GM19397 (cell line): ENCODE data around the gene LMLN.
"Not testable (repeated sequence)": the region's sequence is repeated elsewhere in the genome, so short reads cannot be mapped to it uniquely, and the experiment has no call there.

Experiments used
- ATAC-seq: cut with Tn5 transposase; IDR thresholded peaks from one replicate; pipeline ENCODE4 v1.9.1; 2021; ENCODE audit warnings: mild to moderate bottlenecking, moderate library complexity; ENCODE audit not compliant: unreplicated experiment

Gene LMLN

GRCh38 chr3:197956626-197956988 is 3.4 kb upstream of the LMLN start:
- ATAC-seq: no peak

DNA sequence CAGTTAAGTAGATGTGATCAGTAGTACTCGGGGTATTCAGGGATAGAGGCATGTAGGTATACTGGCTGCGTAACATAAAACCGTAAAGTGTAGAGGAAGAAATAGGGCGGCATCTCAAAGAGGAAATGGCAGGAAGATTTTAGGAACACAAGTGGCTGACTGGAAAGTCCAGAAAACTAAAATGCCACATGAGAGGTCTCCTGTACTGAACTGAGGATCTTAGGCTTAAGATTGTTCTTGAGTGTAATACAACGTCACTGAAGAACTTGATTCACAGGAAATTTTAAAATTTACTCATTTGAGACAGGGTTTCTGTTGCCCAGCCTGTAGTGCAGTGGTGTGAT is 2.3 kb upstream of the LMLN start:
- no peak for ATAC-seq

DNA sequence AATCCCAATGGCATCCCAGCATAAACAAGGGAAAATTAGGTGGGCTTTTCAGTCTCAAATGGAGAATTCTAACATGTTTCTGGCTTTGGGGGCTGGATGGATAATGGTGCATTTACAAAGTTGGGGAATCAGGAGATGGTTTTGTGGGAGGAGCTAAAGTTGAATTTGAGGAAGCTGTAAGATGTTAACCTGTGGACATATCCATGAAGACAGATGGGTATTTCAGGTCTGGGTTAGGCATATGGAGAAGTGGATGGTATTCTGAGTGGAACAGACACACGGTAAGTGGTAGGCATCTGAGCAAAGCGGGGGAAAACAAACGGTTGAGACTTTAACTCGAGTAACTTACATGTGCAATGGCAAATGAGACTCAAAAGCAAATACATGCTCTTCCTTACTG is 1.7 kb upstream of the LMLN start:
- ATAC-seq: no peak

DNA sequence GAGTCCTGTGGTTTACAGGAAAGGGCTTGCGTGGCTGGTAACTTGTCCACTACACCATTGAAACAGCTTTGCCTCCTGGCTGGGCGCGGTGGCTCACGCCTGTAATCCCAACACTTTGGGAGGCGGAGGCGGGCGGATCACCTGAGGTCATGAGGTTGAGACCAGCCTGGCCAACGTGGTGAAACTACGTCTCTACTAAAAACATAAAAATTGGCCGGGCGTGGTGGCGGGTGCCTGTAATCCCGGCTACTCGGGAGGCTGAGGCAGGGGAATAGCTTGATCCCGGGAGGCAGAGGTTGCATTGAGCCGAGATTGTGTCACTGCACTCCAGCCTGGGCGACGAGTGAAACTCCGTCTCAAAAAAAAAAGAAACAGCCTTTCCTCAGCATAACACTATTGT is 1.2 kb upstream of the LMLN start:
- not testable (repeated sequence) for ATAC-seq

GRCh38 chr3:197959500-197959890 is 522 bp upstream of the LMLN start:
- no peak for ATAC-seq

DNA sequence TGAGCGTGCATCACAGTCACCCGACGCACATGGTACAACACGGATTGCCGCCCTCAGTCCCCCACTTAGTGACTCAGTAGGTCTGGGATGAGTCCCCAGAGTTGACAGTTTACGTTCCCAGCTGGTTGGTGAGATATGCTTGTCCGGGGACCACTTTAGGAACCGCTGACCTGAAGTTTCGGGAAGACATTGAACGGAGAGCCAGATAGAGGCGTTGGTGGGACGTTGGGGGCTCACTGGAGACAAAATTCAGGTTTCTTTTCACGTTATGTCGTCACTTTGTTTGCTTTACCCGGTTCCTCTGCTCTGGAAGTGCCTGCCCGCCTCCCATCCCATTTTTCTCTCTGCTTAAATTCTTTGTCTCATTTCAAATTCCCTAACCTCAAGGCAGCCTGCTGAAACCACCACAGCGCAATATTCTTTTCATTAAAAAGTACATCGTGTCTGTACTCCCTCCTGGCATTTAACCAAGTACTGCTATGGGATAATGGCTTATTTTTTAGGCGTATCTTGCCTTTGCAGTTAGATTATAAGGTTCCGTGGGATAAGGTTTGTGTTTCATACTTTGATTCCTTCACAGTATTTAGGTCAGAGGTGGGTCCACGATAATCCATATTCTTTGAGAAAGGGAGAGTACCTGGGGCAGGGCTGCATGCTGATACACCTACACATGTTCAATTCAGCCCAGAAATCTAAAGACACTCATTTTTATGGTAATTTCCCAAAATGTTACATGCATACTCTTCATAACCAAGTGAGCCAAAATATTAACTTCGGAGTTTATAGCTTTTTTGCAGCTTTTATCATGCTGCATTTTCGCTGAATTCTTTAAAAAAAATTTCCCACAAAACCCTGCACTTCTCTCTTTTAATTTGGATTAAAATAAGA is 921 bp downstream of the LMLN start:
- ATAC-seq: no peak

GRCh38 chr3:197961582-197961945 is 1.5 kb downstream of the LMLN start:
- ATAC-seq: no peak

GRCh38 chr3:197963019-197963637 is 3.1 kb downstream of the LMLN start:
- no peak for ATAC-seq

DNA sequence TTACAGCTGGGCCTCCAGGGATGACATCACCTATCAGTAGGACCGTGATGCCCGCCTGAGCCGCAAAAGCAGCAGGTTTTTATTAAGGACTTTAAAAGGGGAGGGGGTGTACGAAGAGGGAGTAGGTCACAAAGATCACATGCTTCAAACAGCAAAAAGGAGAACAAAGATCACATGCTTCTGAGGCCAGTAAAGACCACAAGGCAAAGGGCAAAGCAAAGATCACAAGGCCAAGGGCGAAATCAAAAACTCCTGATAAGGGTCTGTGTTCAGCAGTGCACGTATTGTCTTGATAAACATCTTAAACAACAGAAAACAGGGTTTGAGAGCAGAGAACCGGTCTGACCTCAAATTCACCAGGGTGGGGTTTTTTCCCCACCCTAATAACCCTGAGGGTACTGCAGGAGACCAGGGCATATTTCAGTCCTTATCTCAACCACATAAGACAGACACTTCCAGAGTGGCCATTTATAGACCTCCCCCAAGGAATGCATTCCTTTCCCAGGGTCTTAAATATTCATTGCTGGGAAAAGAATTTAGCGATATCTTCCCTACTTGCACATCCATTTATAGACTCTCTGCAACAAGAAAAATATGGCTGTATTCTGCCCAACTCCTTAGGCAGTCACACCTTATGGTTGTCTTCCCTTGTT is 7.4 kb downstream of the LMLN start:
- not testable (repeated sequence) for ATAC-seq

GRCh38 chr3:197970588-197970987 is 10.6 kb downstream of the LMLN start:
- ATAC-seq: no peak

DNA sequence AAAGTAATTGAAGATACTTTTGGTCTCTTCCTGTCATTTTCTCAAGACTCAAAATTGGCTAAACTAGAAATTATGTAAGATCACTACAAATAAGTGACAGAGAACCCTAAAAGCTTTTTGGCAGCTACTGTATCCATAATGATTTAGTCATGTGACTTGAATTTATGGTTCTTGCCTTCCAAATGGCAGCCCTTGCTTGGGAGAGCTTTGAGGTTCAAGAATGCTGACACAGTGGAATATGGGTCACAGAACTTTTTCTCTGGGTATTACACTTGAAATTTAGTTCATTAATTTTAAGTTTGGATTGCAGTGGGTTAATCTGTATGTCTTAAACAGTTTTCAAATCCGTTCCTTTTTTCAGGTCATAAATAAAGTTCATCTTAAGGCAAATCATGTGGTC is 14.0 kb downstream of the LMLN start:
- no peak for ATAC-seq

DNA sequence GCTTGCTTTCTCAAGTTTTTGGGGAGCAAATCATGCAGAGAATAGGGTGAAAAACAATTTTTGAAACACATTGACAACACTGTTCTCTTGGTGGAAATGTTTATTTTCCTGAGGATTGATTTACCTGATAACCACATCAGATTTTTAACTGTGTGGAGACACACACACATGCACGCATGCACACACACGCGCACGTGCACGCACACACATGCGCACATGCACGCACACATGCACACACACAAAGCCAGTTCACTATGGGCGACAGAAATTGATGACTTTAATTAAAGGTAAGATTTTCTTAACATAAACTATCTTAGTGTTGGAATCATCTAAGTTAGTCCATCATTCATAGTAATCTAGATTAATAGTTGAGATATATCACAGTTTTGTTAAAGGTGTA is 15.3 kb downstream of the LMLN start:
- no peak for ATAC-seq

DNA sequence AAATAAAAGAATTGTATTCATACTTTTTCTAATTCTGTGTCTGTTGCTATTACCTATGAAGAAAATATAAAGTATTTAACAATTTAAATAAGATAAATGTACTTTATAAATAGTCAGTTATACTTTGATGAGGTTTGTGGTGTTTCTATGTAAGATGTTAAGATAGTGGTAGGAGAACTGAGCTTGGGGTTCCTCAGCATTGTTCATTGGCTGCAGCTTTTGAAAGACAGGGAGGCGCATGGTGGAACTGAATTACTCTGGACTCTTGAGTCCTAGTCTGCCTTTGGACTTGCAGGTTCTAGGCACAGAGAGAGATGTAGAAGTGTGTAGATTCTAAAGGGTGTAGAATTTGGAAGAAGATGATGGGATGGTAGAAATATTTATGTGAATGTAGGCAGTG is 23.1 kb downstream of the LMLN start:
- no peak for ATAC-seq

DNA sequence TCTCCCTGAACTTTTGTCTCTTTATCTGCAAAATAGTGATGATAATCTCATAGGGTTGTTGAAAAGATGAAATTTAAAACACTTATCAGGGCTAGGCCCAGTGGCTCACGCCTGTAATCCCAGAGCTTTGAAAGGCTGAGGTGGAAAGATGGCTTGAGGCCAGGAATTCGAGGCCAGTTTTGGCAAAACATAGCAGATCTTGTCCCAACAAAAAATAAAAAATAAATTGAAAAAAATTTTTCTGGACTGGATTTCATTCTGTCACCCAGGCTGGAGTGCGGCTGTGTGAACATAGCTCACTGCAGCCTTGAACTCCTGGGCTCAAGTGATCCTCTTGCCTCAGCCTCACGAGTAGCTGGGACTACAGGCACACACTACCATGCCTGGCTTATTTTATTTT is 29.6 kb downstream of the LMLN start:
- no peak for ATAC-seq

- ATAC-seq: no peak
These were observed 34.7 kb downstream of the LMLN start for GRCh38 chr3:197994736-197995135.

DNA sequence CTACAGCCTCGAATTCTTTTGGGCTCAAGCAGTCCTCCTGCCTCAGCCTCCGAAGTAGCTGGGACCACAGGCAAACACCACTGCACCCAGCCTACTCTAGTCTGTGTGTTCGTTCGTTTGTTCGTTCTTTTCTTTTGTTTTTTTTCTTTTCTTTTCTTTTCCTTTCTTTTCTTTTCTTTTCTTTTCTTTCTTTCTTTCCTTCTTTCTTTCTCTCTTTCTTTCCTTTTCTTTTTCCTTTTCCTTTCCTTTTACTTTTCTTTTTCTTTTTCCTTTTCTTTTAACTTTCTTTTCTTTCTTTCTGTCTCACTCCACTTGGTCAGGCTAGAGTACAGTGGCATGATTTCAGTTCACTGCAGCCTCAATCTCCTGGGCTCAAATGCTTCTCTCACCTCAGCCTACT is 36.8 kb downstream of the LMLN start:
- no peak for ATAC-seq

DNA sequence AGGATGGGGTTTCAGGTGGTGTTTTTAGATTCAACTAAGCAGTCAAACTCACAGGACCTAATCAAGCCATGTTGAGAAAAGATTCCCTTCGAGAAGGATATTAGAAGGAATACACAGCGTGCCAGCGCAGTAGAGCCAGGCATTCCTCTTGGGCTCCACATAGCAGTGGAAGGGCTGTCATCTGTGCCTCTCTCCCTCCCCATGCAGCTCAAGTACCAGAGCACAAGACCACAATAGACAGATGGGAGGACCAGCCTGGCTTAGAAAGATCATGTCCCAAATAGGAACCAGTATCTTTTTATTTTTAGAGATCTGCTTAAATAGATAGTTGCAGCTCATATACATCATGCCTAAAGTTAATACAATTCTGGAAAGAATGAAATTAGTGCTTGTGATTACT is 37.9 kb downstream of the LMLN start:
- no peak for ATAC-seq

- ATAC-seq: no peak
These were observed 57.1 kb downstream of the LMLN start for GRCh38 chr3:198017090-198017489.

DNA sequence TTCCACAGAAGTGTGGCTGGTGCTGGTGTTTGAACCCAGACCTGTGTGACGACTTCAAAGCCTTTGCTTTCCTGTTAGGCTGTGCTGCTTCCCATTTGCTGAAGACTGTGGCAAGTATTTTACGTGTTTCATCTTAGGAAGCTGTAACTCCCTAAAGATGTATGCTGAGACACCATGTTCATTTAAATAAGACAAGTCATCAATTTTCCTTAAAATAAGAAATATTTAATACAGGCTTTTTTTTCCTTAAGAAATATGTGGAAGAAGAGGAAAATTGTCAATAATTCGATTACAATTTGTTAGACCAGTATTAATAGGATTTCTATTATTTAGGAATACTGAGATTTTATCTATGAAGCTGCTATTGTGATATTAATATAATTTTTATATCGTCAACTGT is 58.4 kb downstream of the LMLN start:
- no peak for ATAC-seq

GRCh38 chr3:198019115-198019514 is 59.1 kb downstream of the LMLN start:
- ATAC-seq: no peak

DNA sequence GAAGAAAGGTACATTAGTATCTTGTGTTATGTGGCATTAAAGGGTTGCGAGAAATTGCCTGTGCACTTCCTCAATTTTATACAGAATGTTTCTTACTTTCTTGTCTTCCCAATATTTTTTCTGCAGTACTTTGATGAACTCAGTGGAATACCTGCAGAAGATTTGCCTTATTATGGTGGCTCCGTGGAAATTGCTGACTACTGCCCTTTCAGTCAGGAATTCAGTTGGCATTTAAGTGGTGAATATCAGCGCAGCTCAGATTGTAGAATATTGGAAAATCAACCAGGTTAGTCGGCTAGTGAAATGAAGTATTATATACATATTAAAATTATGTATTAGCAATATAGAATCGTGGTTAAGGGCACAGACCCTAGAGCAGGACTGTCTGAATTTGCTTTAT is 61.3 kb downstream of the LMLN start:
- no peak for ATAC-seq

- ATAC-seq: no peak
These were observed 62.6 kb downstream of the LMLN start for GRCh38 chr3:198022604-198023003.
